ENCODE measurements around the gene TIMM13.

DNA sequence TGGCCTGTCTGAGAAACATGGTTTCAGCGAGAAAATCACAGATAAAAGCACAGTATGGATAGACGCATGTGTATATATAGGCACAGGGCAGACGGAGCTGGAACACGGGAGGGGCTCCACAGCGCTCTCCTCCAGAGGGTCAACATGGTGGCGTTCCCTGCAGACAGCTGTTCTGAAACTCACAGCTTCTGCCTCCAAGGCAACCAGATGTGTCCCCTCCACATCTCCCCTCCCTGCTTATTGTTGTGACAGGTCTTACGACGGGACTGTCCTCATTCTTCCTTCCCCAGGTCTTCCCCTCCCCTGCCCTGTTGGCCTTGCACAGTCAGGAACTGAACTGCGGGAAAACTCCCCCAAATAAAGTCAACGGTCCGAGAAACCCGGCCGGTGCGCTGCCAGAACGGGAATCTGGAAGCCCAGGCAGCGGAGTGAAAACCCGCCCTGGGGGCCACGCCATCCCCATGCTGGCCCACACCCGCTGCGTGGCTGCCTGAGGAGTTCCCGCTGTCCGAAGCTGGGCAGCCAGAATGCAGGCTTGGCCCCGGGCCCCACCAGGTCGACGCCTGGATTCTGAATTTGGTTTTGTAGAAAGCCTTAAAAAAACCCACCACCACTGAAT, 2.6 kb upstream of the TIMM13 start:
- TF ChIP-seq, protein P1, sequence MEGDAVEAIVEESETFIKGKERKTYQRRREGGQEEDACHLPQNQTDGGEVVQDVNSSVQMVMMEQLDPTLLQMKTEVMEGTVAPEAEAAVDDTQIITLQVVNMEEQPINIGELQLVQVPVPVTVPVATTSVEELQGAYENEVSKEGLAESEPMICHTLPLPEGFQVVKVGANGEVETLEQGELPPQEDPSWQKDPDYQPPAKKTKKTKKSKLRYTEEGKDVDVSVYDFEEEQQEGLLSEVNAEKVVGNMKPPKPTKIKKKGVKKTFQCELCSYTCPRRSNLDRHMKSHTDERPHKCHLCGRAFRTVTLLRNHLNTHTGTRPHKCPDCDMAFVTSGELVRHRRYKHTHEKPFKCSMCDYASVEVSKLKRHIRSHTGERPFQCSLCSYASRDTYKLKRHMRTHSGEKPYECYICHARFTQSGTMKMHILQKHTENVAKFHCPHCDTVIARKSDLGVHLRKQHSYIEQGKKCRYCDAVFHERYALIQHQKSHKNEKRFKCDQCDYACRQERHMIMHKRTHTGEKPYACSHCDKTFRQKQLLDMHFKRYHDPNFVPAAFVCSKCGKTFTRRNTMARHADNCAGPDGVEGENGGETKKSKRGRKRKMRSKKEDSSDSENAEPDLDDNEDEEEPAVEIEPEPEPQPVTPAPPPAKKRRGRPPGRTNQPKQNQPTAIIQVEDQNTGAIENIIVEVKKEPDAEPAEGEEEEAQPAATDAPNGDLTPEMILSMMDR (IDR thresholded peaks at IDR 0.05; ENCODE audit: poor library complexity): no peak
- TF ChIP-seq EZH2 (IDR thresholded peaks at IDR 0.05; ENCODE audit: borderline replicate concordance): no peak

All from hepatocyte (in vitro differentiated cells).